HEK293 (cell line): Measurements from ENCODE around the gene LY86.
A peak's percentile ranks its signal among the peaks of the same experiment; 100 is the strongest.

ENCODE experiments used
- CTCF ChIA-PET: fragments of 350-600 bp; formaldehyde crosslinking; extraction: SDS; loops from one replicate; lab custom pipeline; 2021; ENCODE audit warnings: antibody characterized with exemption; lab: Yijun Ruan, JAX
- POLR2A ChIA-PET: fragments of 300-600 bp; formaldehyde crosslinking; extraction: SDS; loops from one replicate; lab custom pipeline; 2020; ENCODE audit warnings: antibody characterized with exemption, inconsistent platforms; lab: Yijun Ruan, JAX
- H3K27ac ChIP-seq: fragments of 200-500 bp; sonication (Bioruptor generic); 2 replicates; pipeline ENCODE4 v1.5.1; 2014; ENCODE audit warnings: low read depth, low read length, control low read depth, inconsistent platforms; ENCODE audit errors: extremely low read depth
- H3K36me3 ChIP-seq, 2 experiments: fragments of 200-500 bp in 1 of 2; sonication (Bioruptor generic) in 1 of 2; 1 replicate in 1 of 2; 2 replicates in 1 of 2; pipeline ENCODE4 v1.5.1; 2014 to 2017; ENCODE audit warnings: inconsistent platforms in 2 of 2, low read length in 2 of 2; ENCODE audit not compliant: control insufficient read depth in 2 of 2, insufficient read depth in 1 of 2
- H3K4me1 ChIP-seq: fragments of 200-500 bp; sonication (Bioruptor generic); 2 replicates; pipeline ENCODE4 v1.5.1; 2014; ENCODE audit warnings: mild to moderate bottlenecking, low read length, inconsistent platforms; ENCODE audit not compliant: control insufficient read depth, insufficient read depth
- H3K4me3 ChIP-seq: 2 replicates; pipeline ENCODE4 v1.5.1; 2011; ENCODE audit warnings: low read depth, mild to moderate bottlenecking, control low read depth, low read length, moderate library complexity
- H3K9me3 ChIP-seq: fragments of 200-500 bp; sonication (Bioruptor generic); 2 replicates; pipeline ENCODE4 v1.5.1; 2014; ENCODE audit warnings: low read depth, low read length, inconsistent platforms; ENCODE audit not compliant: control insufficient read depth, insufficient read depth
- GFI1B ChIP-seq: fragments of 450-650 bp; formaldehyde crosslinking; IDR thresholded peaks from 2 replicates; pipeline ENCODE4 v1.5.1; 2016; ENCODE audit warnings: missing biosample characterization, missing genetic modification characterization
- GLIS1 ChIP-seq: fragments of 450-650 bp; formaldehyde crosslinking; IDR thresholded peaks from 2 replicates; pipeline ENCODE4 v1.5.1; 2016; ENCODE audit warnings: missing biosample characterization, missing genetic modification characterization
- KLF1 ChIP-seq: fragments of 450-650 bp; formaldehyde crosslinking; IDR thresholded peaks from 2 replicates; pipeline ENCODE4 v1.5.1; 2016; ENCODE audit warnings: missing biosample characterization, missing genetic modification characterization
- KLF16 ChIP-seq: fragments of 450-650 bp; formaldehyde crosslinking; IDR thresholded peaks from 2 replicates; pipeline ENCODE4 v1.5.1; 2017; ENCODE audit warnings: missing biosample characterization, missing genetic modification characterization
- WT1 ChIP-seq: fragments of 450-650 bp; formaldehyde crosslinking; IDR thresholded peaks from 2 replicates; pipeline ENCODE4 v1.5.1; 2016; ENCODE audit warnings: missing biosample characterization, missing genetic modification characterization
- ZFHX2 ChIP-seq: fragments of 450-650 bp; formaldehyde crosslinking; conservative IDR thresholded peaks from 2 replicates; pipeline ENCODE4 v1.5.1; 2016; ENCODE audit warnings: missing biosample characterization, missing genetic modification characterization
- ZNF174 ChIP-seq: fragments of 450-650 bp; formaldehyde crosslinking; IDR thresholded peaks from 2 replicates; pipeline ENCODE4 v1.5.0; 2017; ENCODE audit warnings: missing biosample characterization, mild to moderate bottlenecking, missing genetic modification characterization
- ZNF19 ChIP-seq: fragments of 450-650 bp; formaldehyde crosslinking; IDR thresholded peaks from 2 replicates; pipeline ENCODE4; 2016; ENCODE audit warnings: missing biosample characterization, missing genetic modification characterization, low read depth
- ZNF2 ChIP-seq: fragments of 450-650 bp; formaldehyde crosslinking; IDR thresholded peaks from 2 replicates; pipeline ENCODE4 v1.5.1; 2016; ENCODE audit warnings: missing biosample characterization, missing genetic modification characterization
- ZNF248 ChIP-seq: fragments of 450-650 bp; formaldehyde crosslinking; IDR thresholded peaks from 2 replicates; pipeline ENCODE4 v1.5.1; 2017; ENCODE audit warnings: missing biosample characterization, missing genetic modification characterization
- ZNF266 ChIP-seq: fragments of 450-650 bp; formaldehyde crosslinking; IDR thresholded peaks from 2 replicates; pipeline ENCODE4 v1.5.1; 2016; ENCODE audit warnings: missing biosample characterization, missing genetic modification characterization, low read depth
- ZNF335 ChIP-seq: fragments of 450-650 bp; formaldehyde crosslinking; conservative IDR thresholded peaks from 2 replicates; pipeline ENCODE4 v1.5.1; 2016; ENCODE audit warnings: missing biosample characterization, missing genetic modification characterization
- ZNF433 ChIP-seq: fragments of 450-650 bp; formaldehyde crosslinking; IDR thresholded peaks from 2 replicates; pipeline ENCODE4 v1.5.1; 2016; ENCODE audit warnings: missing biosample characterization, missing genetic modification characterization, low read depth
- ZNF473 ChIP-seq: fragments of 450-650 bp; formaldehyde crosslinking; IDR thresholded peaks from 2 replicates; pipeline ENCODE4 v1.5.1; 2017; ENCODE audit warnings: missing biosample characterization, missing genetic modification characterization
- ZNF510 ChIP-seq: fragments of 450-650 bp; formaldehyde crosslinking; IDR thresholded peaks from 2 replicates; pipeline ENCODE4 v1.5.1; 2018; ENCODE audit warnings: mild to moderate bottlenecking, missing genetic modification characterization, missing biosample characterization; ENCODE audit not compliant: insufficient replicate concordance
- ZNF571 ChIP-seq: fragments of 450-650 bp; formaldehyde crosslinking; IDR thresholded peaks from 2 replicates; pipeline ENCODE4 v1.5.0; 2017; ENCODE audit warnings: missing biosample characterization, missing genetic modification characterization
- ZNF654 ChIP-seq: fragments of 450-650 bp; formaldehyde crosslinking; IDR thresholded peaks from 2 replicates; pipeline ENCODE4 v1.5.1; 2016; ENCODE audit warnings: low read depth, missing biosample characterization, missing genetic modification characterization
- ZNF660 ChIP-seq: fragments of 450-650 bp; IDR thresholded peaks from 2 replicates; pipeline ENCODE4 v1.5.1; 2018; ENCODE audit warnings: missing biosample characterization, mild to moderate bottlenecking, missing genetic modification characterization
- ZNF677 ChIP-seq: fragments of 450-650 bp; IDR thresholded peaks from 2 replicates; pipeline ENCODE4 v1.5.0; 2018; ENCODE audit warnings: missing biosample characterization, mild to moderate bottlenecking, missing genetic modification characterization, moderate library complexity
- ZNF76 ChIP-seq: fragments of 450-650 bp; formaldehyde crosslinking; IDR thresholded peaks from 2 replicates; pipeline ENCODE4; 2016; ENCODE audit warnings: low read depth, missing biosample characterization, missing genetic modification characterization, borderline replicate concordance
- ZNF837 ChIP-seq: fragments of 450-650 bp; formaldehyde crosslinking; IDR thresholded peaks from 2 replicates; pipeline ENCODE4 v1.5.1; 2016; ENCODE audit warnings: missing biosample characterization, missing genetic modification characterization
- TF ChIP-seq, protein P1 (sequence below): fragments of 450-650 bp; formaldehyde crosslinking; IDR thresholded peaks from 2 replicates; pipeline ENCODE4 v1.5.1; 2016; ENCODE audit warnings: missing biosample characterization, missing genetic modification characterization

The LY86 gene

DNA sequence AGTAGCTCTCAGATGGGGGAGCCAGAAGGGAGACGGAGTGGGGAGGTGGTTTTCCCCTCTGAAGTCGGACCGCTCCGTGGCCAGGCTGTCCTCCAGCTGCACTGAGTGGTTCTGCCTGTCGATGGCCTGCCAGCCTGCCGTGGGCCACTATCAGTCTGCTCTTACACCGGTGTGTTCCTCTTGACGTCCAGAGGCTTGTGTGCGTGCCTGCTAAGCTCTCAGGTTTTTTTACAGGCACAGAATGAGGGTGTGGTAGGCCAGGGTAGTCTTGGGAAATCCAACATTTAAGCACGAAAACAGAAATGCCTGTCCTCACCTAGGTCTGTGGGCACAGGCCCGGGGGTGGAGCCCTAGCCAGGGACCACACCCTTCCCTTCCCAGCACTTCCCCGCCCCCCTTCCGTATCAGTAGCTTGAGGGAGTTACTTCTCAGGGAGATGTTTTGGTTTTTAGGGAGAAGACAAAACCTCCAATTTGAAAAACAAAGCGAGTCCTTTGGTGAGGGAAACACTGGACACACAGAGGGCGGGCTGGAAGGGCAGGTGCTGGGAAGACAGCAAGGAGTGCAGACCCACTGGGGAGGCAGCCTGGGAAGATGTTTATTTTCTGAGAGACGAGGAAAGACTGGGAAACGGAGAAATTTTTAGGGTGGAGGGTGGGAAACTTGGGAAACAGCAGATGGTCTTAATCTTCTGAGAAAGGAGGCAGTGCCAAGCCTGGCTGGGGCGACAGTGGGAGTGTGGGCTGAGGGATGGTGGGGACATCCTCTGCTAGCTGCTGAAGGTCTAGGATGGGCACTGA, 106.5 kb downstream of the LY86 start:
- H3K9me3 ChIP-seq: no peaks in the 10 kb centered on the region
- H3K4me3 ChIP-seq: no peak overlapping the region
- POLR2A ChIA-PET: no interaction called here
- TF ChIP-seq ZNF19: no peak
- TF ChIP-seq KLF1 (tag by site-specific recombination): peak; percentile 95
- 0 out of 2 replicates have a peak, but pooled peaks have one; percentile 18 for TF ChIP-seq ZNF335
- TF ChIP-seq ZFHX2 (tag by site-specific recombination): no peak
- H3K4me1 ChIP-seq: peaks cover 10% of the 10 kb centered on the region
- no peaks in the 10 kb centered on the region for H3K36me3 ChIP-seq
- no peak overlapping the region; the same call in 1 of the 2 replicates for H3K27ac ChIP-seq
- CTCF ChIA-PET: interaction anchor here (0.6 to 5.9 kb wide), 9 partner anchors 8 to 1883 kb away, joined by 3 to 72 read pairs (median 4); no protein-coding TSS in a partner anchor

DNA sequence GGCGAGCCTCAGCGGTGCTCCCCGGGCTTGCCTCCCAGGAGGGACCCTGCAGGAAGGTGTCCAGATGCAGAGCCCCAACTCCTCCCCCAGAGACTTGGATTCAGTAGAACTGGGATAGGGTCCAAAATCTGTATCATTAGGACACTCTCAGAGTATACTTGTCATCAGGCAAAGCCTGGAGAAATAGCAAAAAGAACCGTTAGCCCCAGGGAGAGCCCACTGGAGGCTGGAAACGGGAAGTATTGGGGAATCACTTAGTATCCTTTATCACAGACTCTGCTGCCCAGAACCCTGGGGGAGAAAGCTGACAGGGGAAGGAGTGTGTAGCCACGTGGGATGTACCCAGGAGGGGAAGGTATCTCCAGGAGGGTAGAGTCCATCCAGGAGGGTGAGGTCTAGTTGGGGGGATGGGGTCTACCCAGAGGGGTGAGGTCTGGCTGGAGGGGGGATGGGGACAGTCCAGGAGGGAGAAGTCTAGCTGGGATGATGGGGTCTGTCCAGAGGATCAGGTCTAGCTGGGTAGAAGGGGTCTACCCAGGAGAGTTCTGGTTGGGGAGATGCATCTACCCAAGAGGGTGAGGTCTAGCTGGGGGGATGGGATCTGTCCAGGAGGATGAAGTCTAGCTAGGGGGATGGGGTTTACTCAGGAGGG, 107.2 kb downstream of the LY86 start:
- no peak overlapping the region for H3K4me3 ChIP-seq
- CTCF ChIA-PET: interaction anchor here (0.6 to 5.9 kb wide), 18 partner anchors 9 to 645 kb away, joined by 3 to 72 read pairs (median 6); no protein-coding TSS in a partner anchor
- no peak for TF ChIP-seq ZNF837
- no peak for TF ChIP-seq ZNF266 (tag by site-specific recombination)
- peak; percentile 73 for TF ChIP-seq GLIS1 (tag by site-specific recombination)
- H3K36me3 ChIP-seq: no peaks in the 10 kb centered on the region
- no peaks in the 10 kb centered on the region for H3K9me3 ChIP-seq
- H3K27ac ChIP-seq: no peak overlapping the region; the same call in 1 of the 2 replicates
- peaks cover 10% of the 10 kb centered on the region for H3K4me1 ChIP-seq
- POLR2A ChIA-PET: interaction anchor here (1.2 kb wide), 1 partner anchor 9 kb away, joined by 11 read pairs; no protein-coding TSS in a partner anchor

DNA sequence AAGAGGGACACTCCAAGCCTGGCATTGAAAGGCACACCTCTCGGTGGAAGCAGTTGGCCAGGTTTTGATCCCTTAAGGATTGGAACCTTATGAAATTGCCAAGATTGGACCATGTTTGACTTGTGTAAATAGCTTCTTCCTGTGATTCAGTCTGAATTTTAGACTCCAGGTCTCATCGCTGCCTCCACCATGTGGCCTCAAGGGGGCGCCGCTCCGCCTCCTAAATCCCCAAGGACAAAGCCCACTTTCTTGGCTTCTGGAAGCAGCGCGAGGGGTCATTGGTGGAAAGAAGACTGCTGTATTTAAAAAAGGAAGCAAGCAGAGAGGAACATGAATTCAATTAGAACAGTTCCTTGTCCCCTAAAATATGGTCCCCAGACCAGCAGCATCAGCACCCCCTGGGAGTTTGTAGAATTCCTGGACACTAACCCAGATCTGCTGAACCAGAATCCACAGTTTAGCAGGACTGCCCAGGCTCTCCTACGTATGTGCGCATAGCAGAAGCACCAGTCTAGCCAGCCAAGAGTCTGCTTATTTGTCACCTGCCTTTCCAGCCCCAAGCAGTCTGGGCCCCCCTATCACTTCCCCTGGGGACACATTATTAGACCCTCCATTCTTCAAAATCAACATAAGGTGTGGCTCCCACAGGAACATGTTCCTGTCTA, 108.5 kb downstream of the LY86 start:
- ChIA-PET CTCF (interaction anchor here (0.6 to 5.9 kb wide), 58 partner anchors 8 to 1927 kb away, joined by 3 to 72 read pairs (median 4); no protein-coding TSS in a partner anchor), POLR2A (interaction anchor here (1.2 kb wide), 1 partner anchor 10 kb away, joined by 11 read pairs; no protein-coding TSS in a partner anchor)
- peaks cover 10% of the 10 kb centered on the region for H3K4me1 ChIP-seq
- H3K36me3 ChIP-seq: no peaks in the 10 kb centered on the region
- no peak overlapping the region for H3K27ac ChIP-seq
- H3K4me3 ChIP-seq: no peak overlapping the region
- no peaks in the 10 kb centered on the region for H3K9me3 ChIP-seq
- no peak for TF ChIP-seq ZNF76 (tag by site-specific recombination)
- no peak for TF ChIP-seq ZNF335
- no peak for TF ChIP-seq ZNF571 (tag by site-specific recombination)
- TF ChIP-seq KLF16 (tag by site-specific recombination): no peak
- TF ChIP-seq ZNF654 (tag by site-specific recombination): peak; percentile 67
- no peak for TF ChIP-seq WT1 (tag by site-specific recombination)
- no peak for TF ChIP-seq ZNF473 (tag by site-specific recombination)
- TF ChIP-seq ZNF433 (tag by site-specific recombination): no peak
- TF ChIP-seq ZNF660 (tag by site-specific recombination): 0 out of 2 replicates have a peak, but pooled peaks have one; percentile 28
- TF ChIP-seq GFI1B (tag by site-specific recombination): no peak
- TF ChIP-seq ZNF677: no peak
- no peak for TF ChIP-seq ZNF266 (tag by site-specific recombination)
- peak; percentile 24; the same call in 1 of the 2 replicates for TF ChIP-seq ZNF2 (tag by site-specific recombination)
- no peak for TF ChIP-seq ZNF174
- no peak for TF ChIP-seq ZNF248 (tag by site-specific recombination)
- TF ChIP-seq ZNF510: no peak
- TF ChIP-seq, protein P1, sequence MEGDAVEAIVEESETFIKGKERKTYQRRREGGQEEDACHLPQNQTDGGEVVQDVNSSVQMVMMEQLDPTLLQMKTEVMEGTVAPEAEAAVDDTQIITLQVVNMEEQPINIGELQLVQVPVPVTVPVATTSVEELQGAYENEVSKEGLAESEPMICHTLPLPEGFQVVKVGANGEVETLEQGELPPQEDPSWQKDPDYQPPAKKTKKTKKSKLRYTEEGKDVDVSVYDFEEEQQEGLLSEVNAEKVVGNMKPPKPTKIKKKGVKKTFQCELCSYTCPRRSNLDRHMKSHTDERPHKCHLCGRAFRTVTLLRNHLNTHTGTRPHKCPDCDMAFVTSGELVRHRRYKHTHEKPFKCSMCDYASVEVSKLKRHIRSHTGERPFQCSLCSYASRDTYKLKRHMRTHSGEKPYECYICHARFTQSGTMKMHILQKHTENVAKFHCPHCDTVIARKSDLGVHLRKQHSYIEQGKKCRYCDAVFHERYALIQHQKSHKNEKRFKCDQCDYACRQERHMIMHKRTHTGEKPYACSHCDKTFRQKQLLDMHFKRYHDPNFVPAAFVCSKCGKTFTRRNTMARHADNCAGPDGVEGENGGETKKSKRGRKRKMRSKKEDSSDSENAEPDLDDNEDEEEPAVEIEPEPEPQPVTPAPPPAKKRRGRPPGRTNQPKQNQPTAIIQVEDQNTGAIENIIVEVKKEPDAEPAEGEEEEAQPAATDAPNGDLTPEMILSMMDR (tag by site-specific recombination): peak; percentile 49
